ENCODE measurements around the gene FOXR1.
A peak's percentile ranks its signal among the peaks of the same experiment; 100 is the strongest.

GRCh38 chr11:118998822-118999221 lies 27.3 kb downstream of the FOXR1 start:
- TF ChIP-seq POLR2A (IDR thresholded peaks at IDR 0.05) (peak in 1 of 2 donors; percentile 25), CTCF (IDR thresholded peaks at IDR 0.05) (no peak)
